ENCODE data around the gene ITK. TPM values are rescaled to one million over a fixed set of nuclear protein-coding genes. Genes with fewer than 3 reads are reported as not detected.
A peak's percentile ranks its signal among the peaks of the same experiment; 100 is the strongest.

ITK gene
- polyA plus RNA-seq (ENCODE audit: insufficient read length in 3 of 3) = under 1 TPM; 0.22 to 0.49 (median 0.33) TPM
- long read RNA-seq, donor 1 = 0 reads
- long read RNA-seq, donor 2 = 0 reads
- long read RNA-seq, donor 3 = 0 reads
- long read RNA-seq, donor 4 = 0 reads
- long read RNA-seq, donor 5 = 0 reads
- long read RNA-seq, donor 6 = 0 reads
- long read RNA-seq, donor 7 = 0 reads
- long read RNA-seq, donor 8 = 0 reads
- long read RNA-seq, donor 9 = 0 reads
- long read RNA-seq, donor 10 = 0 reads
- long read RNA-seq, donor 11 = 0 reads
- long read RNA-seq, donor 12 = 0 reads
- long read RNA-seq, donor 13 = 0 reads
- long read RNA-seq, donor 14 = 0 reads
- long read RNA-seq, donor 15 = 0 reads
- long read RNA-seq, donor 16 = 0 reads

DNA sequence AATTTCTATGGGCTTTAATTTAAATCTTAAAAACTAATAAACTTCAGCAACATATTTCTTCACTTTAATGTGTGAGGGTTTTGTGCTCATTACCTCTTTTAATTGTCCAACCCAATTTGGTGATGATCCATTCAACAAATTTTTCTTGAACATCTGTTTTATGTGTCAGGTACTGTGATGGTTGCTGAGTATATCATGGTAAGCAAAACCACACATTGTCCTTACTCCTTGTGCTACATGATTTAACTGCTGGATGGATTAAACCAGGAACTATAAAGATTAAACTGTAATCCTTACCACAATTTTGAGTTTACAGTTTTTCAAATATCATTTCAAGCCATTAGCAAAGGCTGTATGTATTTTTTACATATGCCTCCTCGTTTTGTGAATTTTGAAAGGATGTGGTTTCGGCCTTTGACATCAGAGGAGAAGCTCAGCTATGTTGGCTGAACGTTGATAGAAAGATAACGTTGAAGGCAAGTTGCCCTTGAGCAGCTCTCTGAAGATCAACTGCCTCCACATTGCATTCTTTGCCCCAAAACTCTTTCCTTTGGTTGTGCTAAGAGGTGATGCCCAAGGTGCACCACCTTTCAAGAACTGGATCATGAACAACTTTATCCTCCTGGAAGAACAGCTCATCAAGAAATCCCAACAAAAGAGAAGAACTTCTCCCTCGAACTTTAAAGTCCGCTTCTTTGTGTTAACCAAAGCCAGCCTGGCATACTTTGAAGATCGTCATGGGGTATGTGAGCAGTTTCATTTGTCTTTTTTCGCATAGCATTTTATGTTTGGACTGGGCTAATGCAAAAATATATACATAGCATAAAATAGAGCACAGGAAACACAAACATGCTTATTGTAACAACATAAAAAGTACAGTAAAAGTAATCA, at the start of gene ITK:
ITK (plus strand) TSS at position 467 of the 891 bp plus-strand sequence; CDS start at position 605, 138 bp downstream.
- no peak for DNase-seq

DNA sequence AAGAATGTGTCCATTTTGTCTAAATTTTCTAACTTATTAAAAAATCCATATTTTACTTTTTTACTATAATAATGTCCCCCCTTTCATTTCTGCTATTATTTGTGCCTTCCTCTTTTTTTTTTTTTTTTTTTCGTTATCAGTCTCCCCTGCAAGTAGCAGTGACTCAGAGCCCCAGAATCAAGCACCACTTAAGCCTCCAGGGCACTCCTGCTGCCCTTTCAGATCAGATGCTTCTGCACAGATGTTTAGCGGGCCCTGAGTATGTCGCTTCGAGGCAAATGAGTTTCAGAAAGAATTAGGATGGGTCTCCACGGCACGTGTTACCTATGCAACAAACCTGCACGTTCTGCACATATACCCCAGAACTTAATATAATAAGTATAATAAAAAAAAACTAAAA, 49.7 kb upstream of the ITK start:
- no peak for DNase-seq

DNA sequence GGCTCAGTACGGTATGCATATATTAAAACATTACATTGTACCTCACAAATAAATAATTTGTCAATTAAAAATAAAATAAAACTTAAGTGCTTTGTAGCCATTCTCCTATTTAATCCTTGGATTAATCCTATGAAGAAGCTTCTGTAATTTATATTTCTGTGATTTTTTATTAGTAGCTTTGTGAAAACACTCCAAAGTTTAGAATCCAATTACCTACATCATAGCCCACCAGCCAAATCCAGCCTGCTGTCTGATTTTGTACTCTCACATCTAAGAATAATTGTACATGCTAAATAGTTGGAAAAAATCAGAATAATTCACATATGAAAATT, 48.4 kb upstream of the ITK start:
- DNase-seq = no peak

DNA sequence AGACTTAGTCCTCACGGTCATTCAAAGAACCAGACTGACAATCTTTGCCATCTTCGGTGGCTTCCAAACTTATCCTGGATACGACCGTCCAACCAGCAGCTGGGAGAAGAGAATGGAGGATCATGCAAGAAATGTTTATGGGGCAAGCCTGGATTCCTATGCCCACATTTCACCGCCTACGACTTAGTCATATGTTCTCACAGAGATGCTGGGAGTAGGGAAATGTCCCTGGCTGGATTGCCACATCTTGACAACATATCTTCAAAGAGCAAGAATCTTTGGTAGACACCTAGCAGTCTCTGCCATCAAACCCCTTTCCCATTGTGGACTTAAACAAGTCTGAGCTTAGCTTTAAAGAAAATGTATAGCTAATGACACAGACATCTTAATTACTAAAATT, 42.9 kb upstream of the ITK start:
- no peak for DNase-seq

DNA sequence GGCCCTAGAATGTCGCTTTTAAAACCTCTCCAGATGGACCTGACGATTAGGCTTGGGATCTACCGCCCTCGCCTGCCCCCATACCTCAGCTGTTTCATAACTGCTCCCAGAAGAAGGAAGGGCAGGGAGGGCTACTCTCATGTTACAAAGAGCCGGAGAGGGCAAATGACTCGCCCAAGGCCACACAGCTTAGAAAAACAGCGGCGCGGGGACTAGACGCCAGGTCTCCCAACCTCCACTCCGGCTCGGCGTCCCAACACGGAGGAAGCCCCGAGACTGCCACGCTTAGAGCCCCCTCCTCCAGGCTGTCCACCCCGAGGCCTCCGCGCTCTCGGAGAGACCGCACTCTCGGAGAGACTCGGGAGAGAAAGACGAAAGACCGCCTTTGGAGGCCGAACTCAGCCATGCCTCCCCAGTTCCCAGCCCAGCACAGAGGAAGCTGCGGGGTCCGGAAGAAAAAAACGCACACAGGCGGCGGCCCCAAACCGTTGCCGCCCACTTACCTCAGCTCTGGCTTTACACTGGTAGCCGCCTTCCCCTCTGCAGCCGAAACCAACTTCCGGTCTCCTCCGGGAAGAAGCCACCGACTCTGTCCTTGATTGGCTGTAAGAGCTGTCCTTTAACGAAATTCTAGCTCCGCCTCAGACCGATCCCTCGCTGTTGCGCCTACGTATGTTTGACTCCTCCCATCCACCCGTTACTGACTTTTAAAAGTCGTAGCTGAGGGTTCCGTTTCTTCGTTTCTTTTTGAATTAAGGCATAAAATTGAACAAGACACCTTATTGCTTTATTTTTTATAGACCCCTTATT, 38.1 kb upstream of the ITK start, which contains the start of gene MED7:
MED7 (minus strand) TSS at position 549 of the 810 bp plus-strand sequence. CDS start 3,434 bp downstream, outside the sequence.
- DNase-seq = peak; percentile 99

DNA sequence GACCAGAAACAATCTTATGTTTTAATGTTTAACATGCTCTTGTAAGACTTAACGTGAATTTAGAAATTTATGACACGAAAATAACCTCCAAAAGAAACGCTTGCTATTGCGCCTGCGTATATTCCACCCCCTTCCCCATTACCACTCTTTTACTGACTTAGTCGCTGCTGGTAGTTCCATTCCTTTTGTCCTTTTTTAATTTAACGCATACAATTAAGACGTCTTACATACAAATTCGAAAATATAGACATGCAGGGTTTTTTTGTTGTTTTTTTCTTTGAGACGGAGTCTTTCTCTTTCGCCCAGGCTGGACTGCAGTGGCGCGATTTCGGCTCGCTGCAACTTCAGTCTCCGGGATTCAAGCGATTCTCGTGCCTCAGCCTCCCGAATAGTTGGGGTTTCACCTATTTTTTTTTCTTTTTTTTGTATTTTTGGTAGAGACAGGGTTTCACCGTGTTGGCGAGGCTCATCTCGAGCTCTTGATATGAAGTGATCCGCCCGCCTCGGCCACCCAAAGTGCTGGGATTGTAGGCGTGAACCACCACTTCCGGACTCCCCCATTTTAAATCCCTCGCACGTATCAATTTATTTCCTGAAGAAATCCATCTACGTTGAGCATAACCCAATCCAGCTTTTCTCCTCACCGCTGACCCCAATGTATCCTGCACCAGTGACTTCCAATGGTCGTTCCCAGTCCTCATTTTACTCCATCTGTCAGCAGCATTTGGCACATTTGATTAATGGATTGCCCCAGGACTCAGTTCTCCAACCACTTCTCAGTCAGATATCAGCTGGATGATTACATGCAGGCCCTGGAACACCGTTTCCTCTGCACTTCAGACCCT, 37.3 kb upstream of the ITK start:
- peak; percentile 29 for DNase-seq

DNA sequence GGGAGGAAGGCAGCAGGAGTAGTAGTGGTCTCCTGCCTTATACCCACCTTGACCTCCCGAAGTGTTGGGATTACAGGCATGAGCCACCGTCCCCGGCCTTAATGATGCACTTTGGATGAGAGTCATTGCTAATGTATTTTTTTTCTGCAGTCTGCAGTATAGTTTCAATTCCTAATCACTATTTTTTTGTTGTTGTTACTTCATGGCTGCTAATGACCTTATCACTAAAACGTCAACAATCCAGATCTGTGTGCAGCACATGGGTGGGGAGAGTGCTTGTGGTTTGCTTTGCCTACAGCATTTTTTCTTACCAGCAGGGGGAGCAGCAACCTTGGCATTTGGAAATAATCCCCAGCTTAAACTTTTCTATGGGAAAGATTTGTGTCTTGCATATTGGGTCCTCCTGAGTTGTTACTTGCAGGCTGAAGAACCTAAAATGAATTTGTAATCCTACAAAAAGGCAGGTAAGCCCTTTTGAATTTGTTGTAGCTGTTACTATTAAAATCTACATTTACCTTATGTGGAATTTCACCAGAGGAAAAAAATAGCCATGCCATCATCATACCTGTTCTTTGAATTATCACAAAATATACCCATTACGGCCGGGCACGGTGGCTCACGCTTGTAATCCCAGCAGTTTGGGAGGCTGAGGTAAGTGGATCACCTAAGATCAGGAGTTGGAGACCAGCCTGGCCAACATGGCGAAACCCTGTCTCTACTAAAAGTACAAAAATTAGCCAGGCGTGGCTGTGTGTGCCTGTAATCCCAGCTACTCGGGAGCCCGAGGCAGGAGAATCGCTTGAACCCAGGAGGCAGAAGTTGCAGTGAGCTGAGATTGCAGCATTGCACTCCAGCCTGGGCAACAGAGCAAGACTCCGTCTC, 31.7 kb upstream of the ITK start:
- DNase-seq = peak; percentile 78

DNA sequence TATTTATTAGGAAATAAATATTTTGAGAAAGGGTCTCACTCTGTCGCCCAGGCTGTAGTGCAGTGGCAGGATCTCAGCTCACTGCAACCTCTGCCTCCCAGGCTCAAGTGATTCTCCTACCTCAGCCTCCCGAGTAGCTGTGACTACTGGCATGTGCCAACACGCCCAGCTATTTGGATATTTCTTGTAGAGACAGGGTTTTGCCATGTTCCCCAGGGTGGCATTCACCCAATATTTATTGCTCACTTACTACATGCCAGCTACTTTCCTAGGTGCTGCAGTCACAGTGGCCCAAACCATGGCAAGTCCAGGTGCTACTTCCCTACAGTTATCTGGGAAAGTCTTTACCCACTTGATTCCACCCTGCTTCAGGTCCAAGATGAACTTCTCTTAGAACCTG, 29.6 kb upstream of the ITK start:
- DNase-seq = no peak

DNA sequence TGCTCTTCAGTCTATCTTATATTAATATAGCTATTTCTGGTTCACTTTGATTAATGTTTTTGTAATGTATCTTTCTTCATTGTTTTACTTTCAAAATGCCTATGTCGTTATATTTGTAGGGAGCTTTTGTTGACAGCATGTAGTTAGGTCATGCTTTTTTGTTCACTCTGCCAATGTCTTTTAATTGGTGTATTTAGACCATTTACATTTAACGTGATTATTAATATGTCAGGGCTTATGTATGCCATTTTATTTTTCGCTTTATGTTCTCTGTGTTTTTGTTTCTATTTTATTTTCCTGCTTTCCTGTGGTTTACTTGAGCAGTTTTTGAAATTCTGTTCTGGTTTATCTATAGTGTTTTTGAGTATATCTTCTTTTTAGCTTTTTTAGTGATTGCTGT, 25.3 kb upstream of the ITK start:
- DNase-seq = no peak

DNA sequence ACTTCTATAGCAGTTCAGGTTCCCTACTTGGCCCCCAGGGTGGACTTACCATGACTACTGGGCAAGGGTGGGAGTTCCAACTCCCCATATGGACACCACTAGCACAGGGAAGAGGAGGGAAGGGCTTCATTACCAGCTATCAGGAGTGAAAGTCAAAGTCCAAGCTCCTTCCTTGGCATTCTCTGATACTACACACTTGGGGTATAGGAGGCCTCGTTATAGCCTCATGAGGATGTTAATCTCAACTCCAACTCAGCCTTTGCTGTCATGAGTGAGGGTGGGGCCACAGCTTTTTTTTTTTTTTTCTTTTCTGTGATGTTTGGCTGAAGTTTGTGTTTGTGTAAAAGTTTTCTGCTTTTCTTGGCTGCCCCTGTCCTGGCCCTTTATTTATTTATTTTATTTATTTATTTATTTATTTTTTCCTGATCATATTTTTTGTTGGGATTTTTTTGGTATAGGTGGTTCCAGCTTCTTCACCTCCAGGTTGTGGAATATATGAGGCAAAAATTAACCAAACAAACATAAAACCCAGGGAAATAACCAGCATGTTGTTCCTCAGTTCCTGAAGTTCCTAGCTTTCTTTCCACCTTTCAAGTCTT, 23.2 kb upstream of the ITK start:
- no peak for DNase-seq

DNA sequence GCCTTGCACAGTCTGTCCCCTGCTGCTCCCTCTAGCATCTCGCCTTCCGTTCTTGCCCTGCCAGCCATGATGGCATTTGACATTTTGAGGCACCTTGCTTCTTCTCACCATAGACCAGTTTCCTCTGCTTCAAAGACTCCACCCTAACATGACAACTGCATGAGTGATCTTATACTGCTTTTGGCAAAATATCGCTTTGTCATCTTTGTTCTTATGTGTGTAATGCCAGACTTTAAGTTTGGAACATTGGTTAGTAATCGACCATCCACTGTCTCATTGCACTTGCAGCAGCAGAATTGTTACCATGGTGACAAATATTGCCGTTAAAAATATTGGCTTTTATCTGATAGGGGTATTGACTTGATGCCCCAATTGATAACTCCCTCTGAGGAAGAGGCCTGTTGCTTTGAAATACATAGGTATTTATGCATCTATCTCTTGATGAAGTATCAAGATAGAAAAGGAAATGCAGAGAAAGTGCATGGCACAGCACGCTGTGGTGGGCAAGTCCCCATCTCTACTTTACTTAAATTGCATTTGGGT, 21.4 kb upstream of the ITK start:
- no peak for DNase-seq

DNA sequence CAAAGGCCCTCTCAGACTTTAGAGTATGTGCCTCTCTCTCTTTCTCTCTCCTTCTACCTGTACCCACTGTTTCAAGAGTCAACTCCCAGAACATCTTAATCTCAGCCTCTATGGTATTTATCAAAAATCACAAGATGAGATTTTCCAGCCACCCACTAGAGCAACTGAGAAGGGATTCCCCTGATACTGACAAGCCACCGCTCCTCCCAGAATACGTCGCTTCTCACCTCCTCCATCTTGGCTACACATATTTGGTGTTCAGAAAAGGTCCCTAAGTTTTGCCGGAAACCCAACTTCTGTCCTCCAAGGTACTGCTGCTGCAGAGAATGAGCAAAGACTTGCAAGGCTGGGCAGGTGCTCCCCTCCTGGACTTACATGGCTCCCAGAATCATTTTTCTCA, 20.6 kb upstream of the ITK start:
- DNase-seq = no peak

DNA sequence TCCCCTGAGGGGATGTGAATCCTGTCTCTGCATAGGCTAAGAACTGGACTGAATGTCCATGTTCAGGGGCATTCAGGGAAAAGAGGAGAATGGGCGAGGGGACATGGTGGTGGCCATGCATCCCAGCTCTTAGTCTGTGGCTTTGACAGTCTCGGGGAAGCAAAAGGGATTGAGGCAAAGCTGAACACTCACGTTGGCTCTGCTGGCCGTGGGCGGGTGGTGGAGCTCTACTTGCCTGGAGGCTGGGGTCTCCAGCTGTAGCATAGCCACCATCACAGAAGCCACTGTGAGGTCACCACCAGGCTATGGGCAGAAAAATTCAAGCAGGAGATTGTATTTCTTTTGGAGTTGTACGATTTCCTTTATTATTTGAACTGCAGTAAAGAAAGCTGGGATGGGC, 18.6 kb upstream of the ITK start:
- no peak for DNase-seq

DNA sequence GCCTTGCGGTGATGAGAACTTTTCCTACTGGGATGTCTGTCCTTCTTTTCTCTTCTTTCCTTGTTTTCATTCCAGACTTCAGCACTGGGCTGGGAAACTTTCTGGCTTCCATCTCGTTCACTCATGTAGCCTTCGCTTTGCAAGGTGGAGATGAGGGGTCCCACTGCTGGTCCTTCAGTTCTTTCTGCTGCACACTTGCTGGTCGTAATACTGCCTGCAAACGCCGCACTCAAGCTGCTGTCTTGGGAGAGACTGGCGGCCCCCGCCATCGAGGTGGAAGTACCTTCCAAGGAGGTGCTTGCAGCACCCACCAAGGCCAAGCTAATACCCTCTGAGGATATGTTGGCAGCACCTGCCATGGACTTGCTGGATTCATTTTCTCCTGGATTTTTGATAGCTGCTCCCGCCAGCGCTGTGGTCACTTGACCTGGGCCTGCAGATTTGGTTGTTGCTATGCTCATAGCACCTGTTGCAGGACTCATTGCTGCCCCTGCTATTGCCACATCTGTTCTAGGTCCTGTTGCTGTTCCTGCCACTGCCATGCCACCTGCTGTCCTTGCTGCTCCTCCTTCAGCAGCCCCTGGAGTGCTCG, 17.6 kb upstream of the ITK start:
- DNase-seq = no peak

DNA sequence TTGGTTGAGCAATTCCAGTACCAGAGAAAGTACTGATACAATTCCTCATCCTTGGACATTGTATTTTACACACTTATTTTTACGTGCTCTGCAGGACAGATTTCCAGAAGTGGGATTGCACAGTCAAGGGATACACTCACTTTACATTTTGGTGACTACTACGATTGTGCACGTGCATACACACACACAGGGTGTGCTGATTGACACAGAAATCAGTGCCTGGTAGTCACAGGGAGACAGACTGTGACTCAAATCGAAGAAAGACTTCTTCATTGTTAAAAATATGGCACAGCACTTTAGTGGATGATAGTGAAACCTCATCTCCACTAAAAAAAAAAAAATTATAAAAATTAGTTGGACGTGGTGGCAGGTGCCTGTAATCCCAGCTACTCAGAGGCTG, 16.1 kb upstream of the ITK start:
- DNase-seq = no peak

DNA sequence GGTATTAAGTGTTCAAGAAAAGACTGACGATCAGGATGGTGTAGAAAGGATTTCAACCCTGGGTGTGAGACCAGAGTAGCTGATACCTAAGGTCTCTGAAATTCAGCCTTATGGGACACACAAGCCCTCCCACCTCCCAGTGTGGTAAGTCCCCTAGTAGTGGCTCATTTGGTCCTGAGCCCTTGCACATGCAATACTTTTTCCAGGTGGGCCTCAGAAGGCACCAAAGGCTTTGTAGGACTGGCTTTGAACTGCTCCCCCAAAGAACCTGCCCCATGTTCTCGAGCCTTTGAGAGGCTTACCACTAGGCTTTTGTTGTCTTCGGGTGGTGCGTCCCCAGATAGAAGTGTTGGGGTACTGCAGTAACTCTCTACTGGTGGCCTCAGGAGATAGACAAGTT, 15.4 kb upstream of the ITK start:
- DNase-seq = no peak

DNA sequence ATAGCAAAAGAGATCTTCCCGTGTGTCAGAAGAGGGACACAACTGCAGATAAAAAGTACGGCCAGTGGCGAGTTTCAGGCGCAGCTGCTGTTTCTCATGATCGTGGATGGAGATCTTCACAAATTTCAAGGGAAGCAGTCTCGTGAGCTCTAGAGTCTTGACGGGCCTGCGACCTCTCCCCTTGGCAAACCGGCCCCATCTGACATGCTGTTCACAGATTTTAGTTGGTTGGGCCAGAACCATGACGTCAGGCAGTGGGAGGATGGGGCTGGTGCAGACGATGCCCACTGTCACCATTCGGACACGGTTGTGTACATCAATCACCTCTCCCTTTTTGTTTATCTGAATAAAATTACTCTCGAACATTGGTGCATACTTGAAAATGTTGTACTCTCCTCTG, 15.0 kb upstream of the ITK start:
- no peak for DNase-seq

DNA sequence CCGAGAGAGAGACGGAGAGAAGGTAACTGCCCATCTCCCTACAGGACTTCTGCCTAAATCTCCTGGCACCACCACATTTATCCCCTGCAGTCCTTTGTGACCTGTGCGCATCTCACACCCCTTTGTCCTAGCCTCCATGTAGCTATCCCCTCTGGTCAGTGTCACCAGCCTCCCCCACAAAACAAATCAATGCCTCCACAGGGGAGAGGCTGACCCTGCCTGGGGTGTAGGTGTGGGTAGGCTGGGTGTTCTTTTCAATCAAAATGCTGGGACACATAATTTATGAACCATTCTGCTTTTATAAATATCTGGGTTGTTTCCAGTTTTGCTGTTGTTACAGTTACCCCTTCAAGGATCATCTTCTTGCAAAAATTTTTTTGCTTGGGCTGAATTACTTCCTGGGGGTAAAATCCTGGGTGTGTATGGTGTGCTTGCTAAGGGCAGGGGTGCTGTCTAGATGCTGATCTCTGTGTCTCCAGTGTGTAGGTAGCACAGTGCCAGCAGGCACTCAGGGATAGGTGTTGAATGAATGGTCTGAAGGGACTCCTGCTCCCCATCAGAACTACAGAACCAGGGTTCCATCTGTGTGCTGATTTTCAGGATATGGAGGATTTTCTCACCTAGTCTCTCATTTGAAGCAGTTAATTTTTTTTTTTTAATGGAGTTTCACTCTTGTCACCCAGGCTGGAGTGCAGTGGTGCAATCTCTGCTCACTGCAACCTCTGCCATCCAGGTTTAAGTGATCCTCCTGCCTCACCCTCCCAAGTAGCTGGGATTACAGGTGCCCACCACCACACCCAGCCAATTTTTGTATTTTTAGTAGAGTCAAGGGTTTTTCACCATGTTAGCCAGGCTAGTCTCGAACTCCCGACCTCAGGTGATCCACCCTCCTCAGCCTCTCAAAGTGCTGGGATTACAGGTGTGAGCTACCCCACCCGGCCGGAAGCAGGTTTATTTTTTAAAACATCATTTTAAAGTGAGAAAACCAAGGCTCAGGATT, 14.1 kb upstream of the ITK start, which contains the start of gene GARIN3:
GARIN3 (minus strand) TSS at position 51 of the 1,000 bp plus-strand sequence. CDS start 96 bp downstream, outside the sequence.
- no peak for DNase-seq
